Trophoblast cell (in vitro differentiated cells and primary cell): ENCODE results near the gene VPS16.
"Not testable (repeated sequence)": the region's sequence is repeated elsewhere in the genome, so short reads cannot be mapped to it uniquely, and the experiment has no call there.

ENCODE experiments used
- DNase-seq, 2 donors: peaks; one replicate each; pipeline ENCODE4 v3.0.0-alpha.2; 2016
- H2AFZ ChIP-seq: 2 replicates; pipeline ENCODE4 v1.6.1; 2013; ENCODE audit warnings: low read length, moderate library complexity, mild to moderate bottlenecking; ENCODE audit not compliant: insufficient read depth, poor library complexity
- H2AK5ac ChIP-seq: 2 replicates; pipeline ENCODE4 v1.6.1; 2013; ENCODE audit warnings: mild to moderate bottlenecking, low read length
- H2BK120ac ChIP-seq: 2 replicates; pipeline ENCODE4 v1.6.1; 2013; ENCODE audit warnings: low read length, mild to moderate bottlenecking, moderate library complexity; ENCODE audit not compliant: insufficient read depth, poor library complexity
- H2BK12ac ChIP-seq: 2 replicates; pipeline ENCODE4 v1.6.1; 2013; ENCODE audit warnings: mild to moderate bottlenecking, low read length, moderate library complexity
- H2BK5ac ChIP-seq: 2 replicates; pipeline ENCODE4 v1.6.1; 2013; ENCODE audit warnings: low read length, low read depth, moderate library complexity, mild to moderate bottlenecking; ENCODE audit not compliant: poor library complexity
- H3K14ac ChIP-seq: 2 replicates; pipeline ENCODE4 v1.6.1; 2013; ENCODE audit warnings: mild to moderate bottlenecking, low read length
- H3K18ac ChIP-seq: 2 replicates; pipeline ENCODE4 v1.6.1; 2013; ENCODE audit warnings: mild to moderate bottlenecking, low read length
- H3K23ac ChIP-seq: 2 replicates; pipeline ENCODE4 v1.6.1; 2013; ENCODE audit warnings: low read length
- H3K27ac ChIP-seq: 2 replicates; pipeline ENCODE4 v1.5.1; 2013; ENCODE audit warnings: low read depth, mild to moderate bottlenecking, inconsistent platforms, low read length, moderate library complexity
- H3K27me3 ChIP-seq: 2 replicates; pipeline ENCODE4 v1.6.1; 2013; ENCODE audit warnings: inconsistent platforms, mild to moderate bottlenecking, low read length, moderate library complexity; ENCODE audit not compliant: insufficient read depth
- H3K36me3 ChIP-seq, 2 experiments: 1 replicate in 1 of 2; 2 replicates in 1 of 2; pipeline ENCODE4 v1.6.1; 2013; ENCODE audit warnings: low read length in 2 of 2, mild to moderate bottlenecking in 2 of 2, moderate library complexity in 1 of 2; ENCODE audit not compliant: insufficient read depth in 2 of 2, control insufficient read depth in 1 of 2
- H3K4ac ChIP-seq: 2 replicates; pipeline ENCODE4 v1.6.1; 2013; ENCODE audit warnings: low read depth, mild to moderate bottlenecking, low read length, moderate library complexity
- H3K4me1 ChIP-seq, 2 experiments: 1 replicate in 1 of 2; 2 replicates in 1 of 2; pipeline ENCODE4 v1.6.1; 2013; ENCODE audit warnings: low read length in 2 of 2, mild to moderate bottlenecking in 2 of 2, moderate library complexity in 1 of 2; ENCODE audit not compliant: insufficient read depth in 2 of 2, control insufficient read depth in 1 of 2
- H3K4me2 ChIP-seq: 2 replicates; pipeline ENCODE4 v1.6.1; 2013; ENCODE audit warnings: inconsistent platforms, mild to moderate bottlenecking, low read length, moderate library complexity
- H3K4me3 ChIP-seq: 2 replicates; pipeline ENCODE4 v1.5.1; 2013; ENCODE audit warnings: mild to moderate bottlenecking, low read depth, low read length, inconsistent platforms
- H3K79me1 ChIP-seq: one replicate; pipeline ENCODE4 v1.6.1; 2013; ENCODE audit warnings: low read length
- H3K79me2 ChIP-seq: 2 replicates; pipeline ENCODE4 v1.6.1; 2013; ENCODE audit warnings: low read length, mild to moderate bottlenecking; ENCODE audit not compliant: control insufficient read depth, insufficient read depth, poor library complexity
- H3K9ac ChIP-seq: 2 replicates; pipeline ENCODE4 v1.6.1; 2013; ENCODE audit warnings: mild to moderate bottlenecking, low read length
- H3K9me3 ChIP-seq: 2 replicates; pipeline ENCODE4 v1.6.1; 2013; ENCODE audit warnings: low read depth, mild to moderate bottlenecking, control low read depth, inconsistent platforms, low read length; ENCODE audit not compliant: insufficient read depth
- H4K12ac ChIP-seq: 2 replicates; pipeline ENCODE4 v1.6.1; 2013; ENCODE audit warnings: low read depth, mild to moderate bottlenecking, low read length, moderate library complexity
- H4K8ac ChIP-seq: 2 replicates; pipeline ENCODE4 v1.6.1; 2013; ENCODE audit warnings: low read depth, mild to moderate bottlenecking, low read length, moderate library complexity
- H4K91ac ChIP-seq: one replicate; pipeline ENCODE4 v1.6.1; 2013; ENCODE audit warnings: low read depth, mild to moderate bottlenecking, low read length, moderate library complexity
- WGBS: extraction: QIAGEN DNeasy Blood & Tissue Kit; methylation state at CpG from one replicate; pipeline ENCODE4 v1.1.7; 2013; ENCODE audit warnings: missing lambda C conversion rate; ENCODE audit not compliant: insufficient read length, insufficient coverage; ENCODE audit errors: extremely low coverage; 5-methylcytosine and 5-hydroxymethylcytosine counted together

VPS16 gene

DNA sequence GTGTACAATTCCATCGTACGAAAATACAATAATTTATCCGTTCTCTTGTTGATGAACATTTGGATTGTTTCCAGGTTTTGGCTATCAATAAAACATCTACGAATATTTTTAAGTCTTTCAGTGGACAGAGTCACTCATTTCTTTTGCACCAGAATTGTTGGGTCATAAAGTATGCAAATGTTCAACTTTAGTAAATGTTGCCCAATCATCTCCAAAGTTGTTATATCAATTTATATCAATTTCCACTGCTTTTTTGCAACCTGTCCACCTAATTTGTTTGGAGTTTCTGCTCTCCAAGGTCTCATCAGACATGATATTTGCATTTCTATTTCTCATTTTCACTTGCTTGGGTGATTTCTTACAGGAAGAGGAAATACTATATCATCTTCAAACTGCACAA lies 13.9 kb upstream of the VPS16 start:
- Histone ChIP-seq H3K4me1 (peaks cover 0 to 2% of the 10 kb centered on the region in 2 experiments), H3K36me3 (no peaks in the 10 kb centered on the region), H3K79me2 (no peaks in the 10 kb centered on the region), H3K18ac (no peak overlapping the region), H4K8ac (no peak overlapping the region), H3K27ac (no peak overlapping the region), H3K27me3 (no peaks in the 10 kb centered on the region), H2BK12ac (no peak overlapping the region), H2AFZ (no peak overlapping the region), H3K9ac (no peak overlapping the region), H3K23ac (no peak overlapping the region), H2AK5ac (no peak overlapping the region), H3K79me1 (no peaks in the 10 kb centered on the region), H2BK5ac (no peak overlapping the region), H3K14ac (no peak overlapping the region), H4K12ac (no peak overlapping the region), H4K91ac (no peak overlapping the region), H2BK120ac (no peak overlapping the region), H3K9me3 (no peaks in the 10 kb centered on the region), H3K4ac (no peak overlapping the region), H3K4me3 (no peak overlapping the region), H3K4me2 (no peak overlapping the region)
- no peak for DNase-seq
- no CpG with 5 or more reads among the region's 4 CpGs for WGBS

DNA sequence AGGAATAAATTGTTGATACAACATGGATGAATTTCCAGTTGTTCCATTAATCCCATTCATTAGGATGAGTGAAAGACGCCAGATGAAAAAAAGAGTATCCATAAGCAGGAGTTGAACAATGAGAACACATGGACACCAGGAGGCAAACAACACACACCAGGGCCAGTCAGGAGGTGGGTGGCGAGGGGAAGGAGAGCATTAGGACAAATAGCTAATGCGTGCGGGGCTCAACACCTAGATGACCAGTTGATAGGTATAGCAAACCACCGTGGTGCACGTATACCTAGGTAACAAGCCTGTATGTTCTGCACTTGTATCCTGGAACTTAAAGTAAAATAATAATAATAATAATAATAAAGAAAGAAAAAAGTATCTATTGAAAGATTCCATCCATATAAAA lies 11.2 kb upstream of the VPS16 start:
- H3K9ac ChIP-seq: no peak overlapping the region

DNA sequence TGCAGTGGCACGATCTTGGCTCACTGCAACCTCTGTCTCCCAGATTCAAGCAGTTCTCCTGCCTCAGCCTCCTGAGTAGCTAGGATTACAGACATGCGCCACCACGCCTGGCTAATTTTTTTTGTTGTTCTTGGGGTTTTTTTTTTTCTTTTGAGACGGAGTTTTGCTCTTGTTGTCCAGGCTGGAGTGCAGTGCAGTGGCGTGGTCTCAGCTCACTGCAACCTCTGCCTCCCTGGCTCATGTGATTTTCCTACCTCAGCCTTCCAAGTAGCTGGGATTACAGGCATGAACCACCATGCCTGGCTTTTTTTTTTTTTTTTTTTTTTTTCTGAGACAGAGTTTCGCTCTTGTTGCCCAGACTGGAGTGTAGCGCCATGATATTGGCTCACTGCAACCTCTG lies 9.3 kb upstream of the VPS16 start:
- not testable (repeated sequence) for H4K12ac ChIP-seq, H3K23ac ChIP-seq, H3K14ac ChIP-seq, H3K4me3 ChIP-seq, H3K27me3 ChIP-seq, H3K4me1 ChIP-seq, H3K79me1 ChIP-seq, H3K9me3 ChIP-seq, DNase-seq, H2AK5ac ChIP-seq, H2BK12ac ChIP-seq, H3K4ac ChIP-seq, H3K18ac ChIP-seq, H2BK5ac ChIP-seq, H3K79me2 ChIP-seq, H2BK120ac ChIP-seq, H3K4me2 ChIP-seq, H4K8ac ChIP-seq, H3K27ac ChIP-seq, H2AFZ ChIP-seq, H4K91ac ChIP-seq, H3K9ac ChIP-seq, H3K36me3 ChIP-seq
- no CpG with 5 or more reads among the region's 7 CpGs for WGBS

More for the DNA sequence above, 11.2 kb upstream of the VPS16 start:
- Histone ChIP-seq H3K79me2 (no peaks in the 10 kb centered on the region), H4K8ac (no peak overlapping the region), H2BK120ac (no peak overlapping the region), H2AFZ (no peak overlapping the region), H4K91ac (no peak overlapping the region), H2AK5ac (no peak overlapping the region), H3K36me3 (no peaks in the 10 kb centered on the region), H3K9me3 (no peaks in the 10 kb centered on the region), H3K79me1 (no peaks in the 10 kb centered on the region), H3K4me1 (no peaks in the 10 kb centered on the region), H3K18ac (no peak overlapping the region), H3K4me2 (no peak overlapping the region), H2BK5ac (no peak overlapping the region), H3K27ac (no peak overlapping the region), H3K14ac (no peak overlapping the region), H3K23ac (no peak overlapping the region), H4K12ac (no peak overlapping the region), H3K4me3 (no peak overlapping the region), H2BK12ac (no peak overlapping the region), H3K4ac (no peak overlapping the region), H3K27me3 (no peaks in the 10 kb centered on the region)
- DNase-seq: no peak
- no CpG with 5 or more reads among the region's 6 CpGs for WGBS

DNA sequence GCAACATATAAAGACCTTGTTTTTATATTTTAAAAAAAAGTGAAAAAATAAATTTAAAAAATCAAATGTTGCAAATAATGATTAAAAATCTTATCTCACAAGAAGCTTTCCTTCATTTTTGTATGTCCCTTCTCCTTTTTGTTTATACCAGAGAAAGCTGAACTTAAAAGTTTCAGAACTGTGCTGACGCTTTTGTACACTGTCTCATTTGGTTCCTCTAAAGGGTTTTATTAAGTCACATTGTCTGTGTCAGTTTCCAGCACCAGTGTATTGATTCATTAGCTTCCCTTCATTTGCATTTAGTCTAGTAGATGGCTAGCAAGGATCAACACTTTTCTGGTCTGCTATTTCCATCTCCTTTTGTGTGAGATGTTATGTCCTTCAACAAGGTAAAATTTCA lies 6.8 kb upstream of the VPS16 start:
- H2AFZ ChIP-seq: no peak overlapping the region
- H3K4ac ChIP-seq: no peak overlapping the region
- no peak overlapping the region for H3K14ac ChIP-seq
- H2BK120ac ChIP-seq: no peak overlapping the region
- no CpG with 5 or more reads among the region's 1 CpG for WGBS
- no peak overlapping the region for H3K4me2 ChIP-seq
- H4K91ac ChIP-seq: no peak overlapping the region
- no peaks in the 10 kb centered on the region for H3K4me1 ChIP-seq
- H2AK5ac ChIP-seq: no peak overlapping the region
- no peak for DNase-seq
- no peak overlapping the region for H2BK12ac ChIP-seq
- no peaks in the 10 kb centered on the region for H3K79me1 ChIP-seq
- no peak overlapping the region for H3K9ac ChIP-seq
- peaks cover 8 to 19% of the 10 kb centered on the region in 2 experiments for H3K36me3 ChIP-seq
- no peaks in the 10 kb centered on the region for H3K79me2 ChIP-seq
- H3K18ac ChIP-seq: no peak overlapping the region
- H3K4me3 ChIP-seq: no peak overlapping the region
- H3K23ac ChIP-seq: no peak overlapping the region
- H3K27ac ChIP-seq: no peak overlapping the region
- no peaks in the 10 kb centered on the region for H3K9me3 ChIP-seq
- H2BK5ac ChIP-seq: no peak overlapping the region
- no peaks in the 10 kb centered on the region for H3K27me3 ChIP-seq
- no peak overlapping the region for H4K12ac ChIP-seq
- no peak overlapping the region for H4K8ac ChIP-seq
